Panc1 (cell line): ENCODE measurements around the gene SP6. TPM values are rescaled to one million over a fixed set of nuclear protein-coding genes. Genes with fewer than 3 reads are reported as not detected.

Source experiments
- ATAC-seq: fragments of 200-7000 bp; cut with Tn5 transposase; 2 replicates; pipeline ENCODE4 v1.9.1; 2020; ENCODE audit warnings: mild to moderate bottlenecking, moderate library complexity
- BruUV-seq: library from RNA; stranded (reverse); fragments of 400-500 nt; replicated peaks from 2 replicates; lab custom pipeline; 2021; lab: Mats Ljungman, UMichigan
- CTCF ChIA-PET: fragments of 300-600 bp; sonication (Branson Sonifier 250); formaldehyde crosslinking; loops from one replicate; lab custom pipeline; 2022; ENCODE audit warnings: antibody characterized with exemption; lab: Charles Lee
- POLR2A ChIA-PET: fragments of 300-600 bp; sonication (Branson Sonifier 250); formaldehyde crosslinking; loops from one replicate; lab custom pipeline; 2022; ENCODE audit warnings: antibody characterized with exemption; lab: Charles Lee
- DNase-seq: peaks from one replicate; pipeline ENCODE4 v3.0.0-alpha.2; 2010; ENCODE audit warnings: low read depth, low spot score
- H3K27ac ChIP-seq: 2 replicates; pipeline ENCODE4 v1.5.1; 2011; ENCODE audit warnings: mild to moderate bottlenecking, low read length, inconsistent platforms
- H3K27me3 ChIP-seq: fragments of 200-500 bp; sonication (Bioruptor generic); 2 replicates; pipeline ENCODE4 v1.6.0; 2014; ENCODE audit warnings: low read length, inconsistent platforms; ENCODE audit not compliant: control insufficient read depth, insufficient read depth
- H3K36me3 ChIP-seq: fragments of 200-500 bp; sonication (Bioruptor generic); 2 replicates; pipeline ENCODE4 v1.5.1; 2014; ENCODE audit warnings: inconsistent platforms, mild to moderate bottlenecking, low read length, moderate library complexity; ENCODE audit not compliant: control insufficient read depth, insufficient read depth
- H3K4me1 ChIP-seq: 2 replicates; pipeline ENCODE4 v1.5.1; 2011; ENCODE audit warnings: inconsistent platforms, mild to moderate bottlenecking, low read length, moderate library complexity; ENCODE audit not compliant: control insufficient read depth, insufficient read depth
- H3K4me3 ChIP-seq, 2 experiments: 2 replicates each; pipeline ENCODE4 v1.5.1; 2011 to 2012; ENCODE audit warnings: low read depth in 2 of 2, low read length in 2 of 2, mild to moderate bottlenecking in 2 of 2, inconsistent platforms in 1 of 2, moderate library complexity in 1 of 2
- H3K9me3 ChIP-seq: fragments of 200-500 bp; sonication (Bioruptor generic); 2 replicates; pipeline ENCODE4 v1.5.1; 2014; ENCODE audit warnings: low read depth, mild to moderate bottlenecking, inconsistent platforms, low read length, moderate library complexity; ENCODE audit not compliant: control insufficient read depth, insufficient read depth
- POLR2AphosphoS5 ChIP-seq: IDR thresholded peaks from 2 replicates; pipeline ENCODE4 v1.6.1; 2012; ENCODE audit warnings: mild to moderate bottlenecking, low read depth, low read length, moderate library complexity
- REST ChIP-seq, 2 experiments: IDR thresholded peaks; 2 replicates each; pipeline ENCODE4 v1.6.1; 2011 to 2012; ENCODE audit warnings: low read depth in 2 of 2, control low read depth in 1 of 2, low read length in 1 of 2, mild to moderate bottlenecking in 1 of 2, moderate library complexity in 1 of 2; ENCODE audit not compliant: insufficient read depth in 1 of 2
- SIN3A ChIP-seq: IDR thresholded peaks from 2 replicates; pipeline ENCODE4 v1.6.1; 2012; ENCODE audit warnings: low read depth, mild to moderate bottlenecking, low read length, moderate library complexity, borderline replicate concordance; ENCODE audit not compliant: insufficient read depth
- TCF7L2 ChIP-seq: IDR thresholded peaks from 2 replicates; pipeline ENCODE4 v1.6.1; 2011; ENCODE audit warnings: mild to moderate bottlenecking, low read depth, low read length, inconsistent platforms
- in situ Hi-C: cut with HindIII; loops from 2 replicates; pipeline ENCODE4 v1.10.0; 2016; ENCODE audit warnings: low sequenced_read_pairs, low pct_unique_long_range_greater_than_20kb
- intact Hi-C: fragments of 100-400 bp; cut with micrococcal nuclease; formaldehyde crosslinking; loops from one replicate; pipeline ENCODE4 v1.10.0; 2022; ENCODE audit not compliant: unreplicated experiment
- total RNA-seq: library from RNA; stranded (reverse); gene quantifications from one replicate; pipeline ENCODE4 v1.2.1, GENCODE V29; 2021; ENCODE audit not compliant: unreplicated experiment
- TF ChIP-seq, protein P1 (sequence below): fragments of 450-650 bp; IDR thresholded peaks from 2 replicates; pipeline ENCODE4 v1.5.1; 2017; ENCODE audit warnings: mild to moderate bottlenecking

Gene SP6
- total RNA-seq, 1 experiment from 2014 or later: 4.0 TPM

GRCh38 chr17:47888293-47888692 lies 37.3 kb upstream of the SP6 start:
- in situ Hi-C loops: no loop called here
- BruUV-seq: no TSS peak

DNA sequence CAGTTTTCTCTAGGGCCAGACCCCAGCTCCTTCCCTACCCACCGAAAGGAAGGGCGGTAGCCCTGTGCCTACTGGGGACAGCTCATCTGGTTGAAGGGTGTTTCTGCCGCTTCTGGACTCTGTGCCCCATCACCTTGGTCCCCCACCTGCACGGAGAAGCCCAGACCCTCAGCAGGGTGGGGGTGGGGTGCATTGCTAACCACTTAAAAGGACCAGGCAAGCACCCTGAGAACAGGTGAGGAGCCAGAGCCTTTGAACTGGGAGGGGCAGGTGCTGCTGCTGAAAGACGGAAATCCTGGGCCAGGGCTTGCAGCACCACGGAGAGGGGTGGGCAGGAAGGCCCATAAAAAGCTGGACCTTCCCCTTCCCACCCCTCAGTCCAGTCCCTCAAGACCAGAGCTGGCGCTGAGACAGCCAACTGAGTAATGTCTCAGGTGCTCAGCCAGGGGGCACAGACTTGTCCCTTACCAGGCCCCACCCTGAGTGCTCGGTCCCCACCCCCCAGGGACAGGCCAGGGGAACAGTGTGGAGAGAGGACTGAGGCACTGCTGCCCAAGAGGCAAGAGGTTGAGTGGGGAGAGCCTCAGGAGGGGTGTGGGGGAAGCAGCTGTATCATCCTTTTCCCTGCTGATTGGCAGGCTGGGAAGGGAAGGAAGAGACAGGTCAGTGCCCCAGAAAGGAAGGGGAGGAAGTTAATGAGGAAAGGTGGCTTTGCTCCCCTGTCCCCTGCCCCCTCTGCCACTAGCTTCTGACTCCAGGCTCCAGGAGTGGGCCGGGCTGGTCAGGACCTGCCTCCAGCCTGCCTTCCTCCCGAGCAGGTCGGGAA lies 34.2 kb upstream of the SP6 start:
- Histone ChIP-seq H3K4me3 (no peak overlapping the region), H3K9me3 (no peaks in the 10 kb centered on the region), H3K27me3 (no peaks in the 10 kb centered on the region), H3K27ac (no peak overlapping the region), H3K4me1 (peaks cover 12% of the 10 kb centered on the region; the same call in 1 of the 2 replicates), H3K36me3 (no peaks in the 10 kb centered on the region)
- TF ChIP-seq POLR2AphosphoS5: no peak
- TF ChIP-seq REST (IDR thresholded peaks at IDR 0.05; ENCODE audit: insufficient read depth in 1 of 2, low read depth in 2 of 2, low read length in 1 of 2): no peak
- TF ChIP-seq SIN3A: no peak
- TF ChIP-seq TCF7L2: no peak
- TF ChIP-seq, protein P1, sequence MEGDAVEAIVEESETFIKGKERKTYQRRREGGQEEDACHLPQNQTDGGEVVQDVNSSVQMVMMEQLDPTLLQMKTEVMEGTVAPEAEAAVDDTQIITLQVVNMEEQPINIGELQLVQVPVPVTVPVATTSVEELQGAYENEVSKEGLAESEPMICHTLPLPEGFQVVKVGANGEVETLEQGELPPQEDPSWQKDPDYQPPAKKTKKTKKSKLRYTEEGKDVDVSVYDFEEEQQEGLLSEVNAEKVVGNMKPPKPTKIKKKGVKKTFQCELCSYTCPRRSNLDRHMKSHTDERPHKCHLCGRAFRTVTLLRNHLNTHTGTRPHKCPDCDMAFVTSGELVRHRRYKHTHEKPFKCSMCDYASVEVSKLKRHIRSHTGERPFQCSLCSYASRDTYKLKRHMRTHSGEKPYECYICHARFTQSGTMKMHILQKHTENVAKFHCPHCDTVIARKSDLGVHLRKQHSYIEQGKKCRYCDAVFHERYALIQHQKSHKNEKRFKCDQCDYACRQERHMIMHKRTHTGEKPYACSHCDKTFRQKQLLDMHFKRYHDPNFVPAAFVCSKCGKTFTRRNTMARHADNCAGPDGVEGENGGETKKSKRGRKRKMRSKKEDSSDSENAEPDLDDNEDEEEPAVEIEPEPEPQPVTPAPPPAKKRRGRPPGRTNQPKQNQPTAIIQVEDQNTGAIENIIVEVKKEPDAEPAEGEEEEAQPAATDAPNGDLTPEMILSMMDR: no peak
- no peak for ATAC-seq
- intact Hi-C loops: no loop called here
- BruUV-seq: no TSS peak
- ChIA-PET POLR2A (no interaction called here), CTCF (interaction anchor here (0.7 to 1.8 kb wide), 2 partner anchors 41 to 55 kb away, joined by 3 to 11 read pairs; no protein-coding TSS in a partner anchor)
- DNase-seq: no peak
- in situ Hi-C loops: no loop called here

More at GRCh38 chr17:47888293-47888692, 37.3 kb upstream of the SP6 start:
- Histone ChIP-seq H3K9me3 (no peaks in the 10 kb centered on the region), H3K27ac (no peak overlapping the region), H3K36me3 (no peaks in the 10 kb centered on the region), H3K4me3 (no peak overlapping the region), H3K4me1 (peaks cover 5% of the 10 kb centered on the region; the same call in 1 of the 2 replicates), H3K27me3 (no peaks in the 10 kb centered on the region)
- ATAC-seq (no peak), DNase-seq (no peak)
- intact Hi-C loops: no loop called here
- CTCF ChIA-PET: interaction anchor here (7.6 kb wide), 1 partner anchor 46 kb away, joined by 78 read pairs; the partner anchor contains the start of gene SCRN2
- POLR2A ChIA-PET: no interaction called here
- no peak for TF ChIP-seq REST (IDR thresholded peaks at IDR 0.05; ENCODE audit: insufficient read depth in 1 of 2, low read depth in 2 of 2, low read length in 1 of 2)
- no peak for TF ChIP-seq POLR2AphosphoS5
- TF ChIP-seq, protein P1: no peak
- no peak for TF ChIP-seq SIN3A
- no peak for TF ChIP-seq TCF7L2
